Measurements from ENCODE around the gene TUBA4A. TPM values are rescaled to one million over a fixed set of nuclear protein-coding genes. Genes with fewer than 3 reads are reported as not detected.
A peak's percentile ranks its signal among the peaks of the same experiment; 100 is the strongest.

The TUBA4A gene
- total and polyA plus RNA-seq, 9 of the 15 experiments (the other 6 are each of a cell fraction or from before 2014, with no cell fraction given) = 25.1 to 174 (median 42.4) TPM

GRCh38 chr2:219229305-219230058, 24.2 kb downstream of the TUBA4A start, which contains the start of the genes ANKZF1 and ATG9A (continued):
- TF ChIP-seq JUND (IDR thresholded peaks at IDR 0.05; ENCODE audit: borderline replicate concordance, low read depth, low read length) (peak; percentile 46; the same call in 1 of the 2 replicates), JUND (tag; IDR thresholded peaks at IDR 0.05; ENCODE audit: borderline replicate concordance, low read depth, low read length) (peak; percentile 17; the same call in 1 of the 3 replicates), CXXC5 (CRISPR knock-in tag; IDR thresholded peaks at IDR 0.05) (peak; percentile 85), PHF20 (IDR thresholded peaks at IDR 0.05; ENCODE audit: partially characterized antibody) (no peak), ATF7 (IDR thresholded peaks at IDR 0.05) (peak; percentile 65; the same call in 1 of the 2 replicates), NFXL1 (CRISPR knock-in tag; IDR thresholded peaks at IDR 0.05) (no peak), ZNF644 (tag; IDR thresholded peaks at IDR 0.05; ENCODE audit: low read depth) (peak; percentile 91), ZFX (CRISPR knock-in tag; IDR thresholded peaks at IDR 0.05) (peak; percentile 89), ZNF124 (CRISPR knock-in tag; IDR thresholded peaks at IDR 0.05) (no peak), SPI1 (IDR thresholded peaks at IDR 0.05; ENCODE audit: borderline replicate concordance, low read depth, low read length) (no peak), TAF1 (IDR thresholded peaks at IDR 0.05; ENCODE audit: control insufficient read depth, extremely low read depth, insufficient read depth, low read length, severe bottlenecking) (peak; percentile 88), ZC3H4 (CRISPR knock-in tag; IDR thresholded peaks at IDR 0.05; ENCODE audit: borderline replicate concordance) (no peak), DNMT1 (IDR thresholded peaks at IDR 0.05) (no peak), YBX1 (IDR thresholded peaks at IDR 0.05) (no peak), KLF16 (IDR thresholded peaks at IDR 0.05) (0 out of 2 replicates have a peak, but pooled peaks have one; percentile 62), ZSCAN32 (CRISPR knock-in tag; IDR thresholded peaks at IDR 0.05) (no peak)
- TF ChIP-seq, protein P1, sequence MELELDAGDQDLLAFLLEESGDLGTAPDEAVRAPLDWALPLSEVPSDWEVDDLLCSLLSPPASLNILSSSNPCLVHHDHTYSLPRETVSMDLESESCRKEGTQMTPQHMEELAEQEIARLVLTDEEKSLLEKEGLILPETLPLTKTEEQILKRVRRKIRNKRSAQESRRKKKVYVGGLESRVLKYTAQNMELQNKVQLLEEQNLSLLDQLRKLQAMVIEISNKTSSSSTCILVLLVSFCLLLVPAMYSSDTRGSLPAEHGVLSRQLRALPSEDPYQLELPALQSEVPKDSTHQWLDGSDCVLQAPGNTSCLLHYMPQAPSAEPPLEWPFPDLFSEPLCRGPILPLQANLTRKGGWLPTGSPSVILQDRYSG (tag; conservative IDR thresholded peaks at IDR 0.05; ENCODE audit: low read depth) = peak; percentile 83
- TF ChIP-seq, protein P2, sequence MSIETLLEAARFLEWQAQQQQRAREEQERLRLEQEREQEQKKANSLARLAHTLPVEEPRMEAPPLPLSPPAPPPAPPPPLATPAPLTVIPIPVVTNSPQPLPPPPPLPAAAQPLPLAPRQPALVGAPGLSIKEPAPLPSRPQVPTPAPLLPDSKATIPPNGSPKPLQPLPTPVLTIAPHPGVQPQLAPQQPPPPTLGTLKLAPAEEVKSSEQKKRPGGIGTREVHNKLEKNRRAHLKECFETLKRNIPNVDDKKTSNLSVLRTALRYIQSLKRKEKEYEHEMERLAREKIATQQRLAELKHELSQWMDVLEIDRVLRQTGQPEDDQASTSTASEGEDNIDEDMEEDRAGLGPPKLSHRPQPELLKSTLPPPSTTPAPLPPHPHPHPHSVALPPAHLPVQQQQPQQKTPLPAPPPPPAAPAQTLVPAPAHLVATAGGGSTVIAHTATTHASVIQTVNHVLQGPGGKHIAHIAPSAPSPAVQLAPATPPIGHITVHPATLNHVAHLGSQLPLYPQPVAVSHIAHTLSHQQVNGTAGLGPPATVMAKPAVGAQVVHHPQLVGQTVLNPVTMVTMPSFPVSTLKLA (conservative IDR thresholded peaks at IDR 0.05) = peak; percentile 52 to 77
- TF ChIP-seq, protein P3, sequence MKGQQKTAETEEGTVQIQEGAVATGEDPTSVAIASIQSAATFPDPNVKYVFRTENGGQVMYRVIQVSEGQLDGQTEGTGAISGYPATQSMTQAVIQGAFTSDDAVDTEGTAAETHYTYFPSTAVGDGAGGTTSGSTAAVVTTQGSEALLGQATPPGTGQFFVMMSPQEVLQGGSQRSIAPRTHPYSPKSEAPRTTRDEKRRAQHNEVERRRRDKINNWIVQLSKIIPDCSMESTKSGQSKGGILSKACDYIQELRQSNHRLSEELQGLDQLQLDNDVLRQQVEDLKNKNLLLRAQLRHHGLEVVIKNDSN (CRISPR knock-in tag; IDR thresholded peaks at IDR 0.05) = no peak; the same call in 1 of the 2 replicates
- TF ChIP-seq, protein P4, sequence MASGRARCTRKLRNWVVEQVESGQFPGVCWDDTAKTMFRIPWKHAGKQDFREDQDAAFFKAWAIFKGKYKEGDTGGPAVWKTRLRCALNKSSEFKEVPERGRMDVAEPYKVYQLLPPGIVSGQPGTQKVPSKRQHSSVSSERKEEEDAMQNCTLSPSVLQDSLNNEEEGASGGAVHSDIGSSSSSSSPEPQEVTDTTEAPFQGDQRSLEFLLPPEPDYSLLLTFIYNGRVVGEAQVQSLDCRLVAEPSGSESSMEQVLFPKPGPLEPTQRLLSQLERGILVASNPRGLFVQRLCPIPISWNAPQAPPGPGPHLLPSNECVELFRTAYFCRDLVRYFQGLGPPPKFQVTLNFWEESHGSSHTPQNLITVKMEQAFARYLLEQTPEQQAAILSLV (tag; IDR thresholded peaks at IDR 0.05) = no peak
- TF ChIP-seq, protein P5, sequence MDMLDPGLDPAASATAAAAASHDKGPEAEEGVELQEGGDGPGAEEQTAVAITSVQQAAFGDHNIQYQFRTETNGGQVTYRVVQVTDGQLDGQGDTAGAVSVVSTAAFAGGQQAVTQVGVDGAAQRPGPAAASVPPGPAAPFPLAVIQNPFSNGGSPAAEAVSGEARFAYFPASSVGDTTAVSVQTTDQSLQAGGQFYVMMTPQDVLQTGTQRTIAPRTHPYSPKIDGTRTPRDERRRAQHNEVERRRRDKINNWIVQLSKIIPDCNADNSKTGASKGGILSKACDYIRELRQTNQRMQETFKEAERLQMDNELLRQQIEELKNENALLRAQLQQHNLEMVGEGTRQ (CRISPR knock-in tag; IDR thresholded peaks at IDR 0.05) = no peak
